HG02870 (cell line): ENCODE data around the gene EPHA3.
A peak's percentile ranks its signal among the peaks of the same experiment; 100 is the strongest.

Experiments
- ATAC-seq: cut with Tn5 transposase; IDR thresholded peaks from one replicate; pipeline ENCODE4 v1.9.1; 2021; ENCODE audit warnings: mild to moderate bottlenecking, moderate library complexity; ENCODE audit not compliant: unreplicated experiment

Gene EPHA3

GRCh38 chr3:89107461-89108290 lies at the start of gene EPHA3:
Gene EPHA3 (plus strand): TSS chr3:89107621. CDS start chr3:89107749, 128 bp downstream.
- peak; percentile 96 for ATAC-seq

GRCh38 chr3:89058371-89058770 lies 49.0 kb upstream of the EPHA3 start:
- ATAC-seq: no peak

- ATAC-seq: no peak
Observed at GRCh38 chr3:89059211-89059925, 48.1 kb upstream of the EPHA3 start.

GRCh38 chr3:89061259-89061658 lies 46.2 kb upstream of the EPHA3 start:
- no peak for ATAC-seq

- ATAC-seq: no peak
Observed at GRCh38 chr3:89067736-89068135, 39.7 kb upstream of the EPHA3 start.

GRCh38 chr3:89072642-89073041 lies 34.8 kb upstream of the EPHA3 start:
- no peak for ATAC-seq

GRCh38 chr3:89079944-89080343 lies 27.5 kb upstream of the EPHA3 start:
- no peak for ATAC-seq

- no peak for ATAC-seq
Observed at GRCh38 chr3:89087851-89088250, 19.6 kb upstream of the EPHA3 start.

GRCh38 chr3:89098173-89098572 lies 9.2 kb upstream of the EPHA3 start:
- ATAC-seq: no peak

- ATAC-seq: peak; percentile 97
Observed at GRCh38 chr3:89098964-89099585, 8.3 kb upstream of the EPHA3 start.

GRCh38 chr3:89101251-89101650 lies 6.2 kb upstream of the EPHA3 start:
- ATAC-seq: no peak

- ATAC-seq: no peak
Observed at GRCh38 chr3:89101921-89102320, 5.5 kb upstream of the EPHA3 start.

GRCh38 chr3:89104499-89104898 lies 2.9 kb upstream of the EPHA3 start:
- ATAC-seq: no peak

- ATAC-seq: no peak
Observed at GRCh38 chr3:89105503-89105902, 1.9 kb upstream of the EPHA3 start.

GRCh38 chr3:89108291-89108550 lies 800 bp downstream of the EPHA3 start:
- no peak for ATAC-seq

- no peak for ATAC-seq
Observed at GRCh38 chr3:89113344-89113743, 5.9 kb downstream of the EPHA3 start.

GRCh38 chr3:89113893-89114840 lies 6.7 kb downstream of the EPHA3 start:
- ATAC-seq: no peak

GRCh38 chr3:89114841-89115223 lies 7.4 kb downstream of the EPHA3 start:
- no peak for ATAC-seq

GRCh38 chr3:89116476-89116875 lies 9.1 kb downstream of the EPHA3 start:
- ATAC-seq: no peak

- no peak for ATAC-seq
Observed at GRCh38 chr3:89138048-89138447, 30.6 kb downstream of the EPHA3 start.

GRCh38 chr3:89139870-89140269 lies 32.4 kb downstream of the EPHA3 start:
- ATAC-seq: no peak
